T-helper 2 cell treated with Interferon-gamma antibody and Interleukin-4, amounts not matched to agents 5 μg/mL and 100 μg/mL, for 36 hours (primary cell): Measurements from ENCODE around the gene SPATS2.

ENCODE experiments used
- DNase-seq: peaks from one replicate; pipeline ENCODE4 v3.0.0; 2021; ENCODE audit warnings: low spot score
- H3K27ac Mint-ChIP-seq: one replicate; pipeline ENCODE4 v1.8.0; 2021; ENCODE audit warnings: mild to moderate bottlenecking, mixed read lengths
- H3K27me3 Mint-ChIP-seq: one replicate; pipeline ENCODE4 v1.8.0; 2021; ENCODE audit warnings: low read depth, mixed read lengths
- H3K36me3 Mint-ChIP-seq: one replicate; pipeline ENCODE4 v1.8.0; 2021; ENCODE audit warnings: low read depth, mixed read lengths
- H3K4me1 Mint-ChIP-seq: one replicate; pipeline ENCODE4 v1.8.0; 2021; ENCODE audit warnings: low read depth, mixed read lengths
- H3K4me3 Mint-ChIP-seq: one replicate; pipeline ENCODE4 v1.8.0; 2022; ENCODE audit warnings: mild to moderate bottlenecking, moderate library complexity, mixed read lengths
- H3K9me3 Mint-ChIP-seq: one replicate; pipeline ENCODE4 v1.8.0; 2021; ENCODE audit warnings: mixed read lengths

The SPATS2 gene

GRCh38 chr12:49541140-49541861 is 174.0 kb downstream of the SPATS2 start:
- DNase-seq: no peak
- peak overlapping the region; percentile 13 for H3K4me3 Mint-ChIP-seq
- peaks cover 22% of the 10 kb centered on the region for H3K4me1 Mint-ChIP-seq
- no peaks in the 10 kb centered on the region for H3K9me3 Mint-ChIP-seq
- no peak overlapping the region for H3K27ac Mint-ChIP-seq
- H3K36me3 Mint-ChIP-seq: no peaks in the 10 kb centered on the region
- peaks cover 55% of the 10 kb centered on the region for H3K27me3 Mint-ChIP-seq

DNA sequence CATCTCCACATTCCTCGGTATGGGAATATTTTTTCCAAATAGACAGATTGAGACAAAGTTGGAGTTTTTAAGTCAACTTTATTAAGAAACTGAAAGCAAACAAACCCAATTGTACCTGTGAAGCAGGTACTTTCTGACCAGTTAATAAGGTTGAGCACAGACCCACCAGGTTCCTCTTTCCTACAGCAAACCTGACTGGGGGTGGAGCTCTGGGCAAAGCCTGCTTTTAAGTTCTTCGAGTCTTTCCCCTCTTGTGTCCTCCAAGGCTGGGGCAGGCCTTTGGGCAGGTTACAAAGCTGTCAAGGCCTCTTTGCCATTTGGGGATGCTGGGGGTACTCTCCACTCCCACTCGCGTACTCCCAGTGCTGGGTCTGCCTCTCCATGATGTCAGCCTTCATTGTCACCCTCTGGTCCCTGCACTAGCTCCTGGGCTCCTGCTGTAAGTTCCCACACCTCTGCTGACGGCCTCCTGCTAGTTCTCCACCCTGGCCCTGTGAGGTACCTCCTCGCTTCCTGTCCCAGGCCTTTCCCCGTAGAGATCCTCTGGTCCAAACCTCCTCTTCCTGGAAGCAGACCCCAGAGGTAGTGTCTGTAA is 174.7 kb downstream of the SPATS2 start:
- Mint-ChIP-seq H3K4me1 (peaks cover 22% of the 10 kb centered on the region), H3K36me3 (no peaks in the 10 kb centered on the region), H3K27ac (no peak overlapping the region), H3K4me3 (no peak overlapping the region), H3K9me3 (no peaks in the 10 kb centered on the region), H3K27me3 (peaks cover 47% of the 10 kb centered on the region)
- DNase-seq: no peak

- peaks cover 20% of the 10 kb centered on the region for H3K4me1 Mint-ChIP-seq
- H3K4me3 Mint-ChIP-seq: no peak overlapping the region
- no peak for DNase-seq
- no peaks in the 10 kb centered on the region for H3K9me3 Mint-ChIP-seq
- H3K27ac Mint-ChIP-seq: no peak overlapping the region
- peaks cover 45% of the 10 kb centered on the region for H3K27me3 Mint-ChIP-seq
- H3K36me3 Mint-ChIP-seq: no peaks in the 10 kb centered on the region
These were observed 175.4 kb downstream of the SPATS2 start for GRCh38 chr12:49542592-49543160.

DNA sequence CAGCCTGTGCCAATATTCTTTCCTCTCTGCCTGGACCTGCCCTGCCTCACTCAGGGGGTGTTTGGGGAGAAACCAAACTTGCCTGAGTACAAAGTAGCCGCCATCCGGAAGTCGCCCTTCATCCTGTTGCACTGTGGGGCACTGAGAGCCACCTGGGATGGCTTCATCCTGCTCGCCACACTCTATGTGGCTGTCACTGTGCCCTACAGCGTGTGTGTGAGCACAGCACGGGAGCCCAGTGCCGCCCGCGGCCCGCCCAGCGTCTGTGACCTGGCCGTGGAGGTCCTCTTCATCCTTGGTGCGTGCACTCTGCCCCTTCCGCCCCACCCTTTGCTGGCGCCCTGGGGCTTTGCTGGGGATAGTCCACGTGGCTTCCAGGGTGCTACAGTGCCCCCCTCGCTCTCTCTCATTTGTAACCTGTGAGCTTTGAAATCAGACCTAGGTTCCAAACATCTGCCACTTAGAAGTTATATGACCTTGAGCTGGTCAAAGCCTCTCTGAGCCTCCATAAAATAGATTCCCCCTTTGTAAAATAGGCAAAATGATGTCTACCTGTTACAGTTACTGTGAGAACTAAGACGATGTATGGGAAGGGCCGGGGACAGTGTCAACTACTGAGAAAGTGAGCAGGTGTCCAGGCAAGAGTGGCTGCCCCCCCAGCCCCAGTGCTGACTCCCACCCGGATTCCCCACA is 176.1 kb downstream of the SPATS2 start:
- Mint-ChIP-seq H3K9me3 (no peaks in the 10 kb centered on the region), H3K27ac (no peak overlapping the region), H3K27me3 (peaks cover 46% of the 10 kb centered on the region), H3K36me3 (no peaks in the 10 kb centered on the region), H3K4me1 (peaks cover 22% of the 10 kb centered on the region), H3K4me3 (no peak overlapping the region)
- no peak for DNase-seq

- Mint-ChIP-seq H3K27ac (no peak overlapping the region), H3K4me1 (peaks cover 22% of the 10 kb centered on the region), H3K4me3 (no peak overlapping the region)
These were observed 176.9 kb downstream of the SPATS2 start for GRCh38 chr12:49543914-49544815.

DNA sequence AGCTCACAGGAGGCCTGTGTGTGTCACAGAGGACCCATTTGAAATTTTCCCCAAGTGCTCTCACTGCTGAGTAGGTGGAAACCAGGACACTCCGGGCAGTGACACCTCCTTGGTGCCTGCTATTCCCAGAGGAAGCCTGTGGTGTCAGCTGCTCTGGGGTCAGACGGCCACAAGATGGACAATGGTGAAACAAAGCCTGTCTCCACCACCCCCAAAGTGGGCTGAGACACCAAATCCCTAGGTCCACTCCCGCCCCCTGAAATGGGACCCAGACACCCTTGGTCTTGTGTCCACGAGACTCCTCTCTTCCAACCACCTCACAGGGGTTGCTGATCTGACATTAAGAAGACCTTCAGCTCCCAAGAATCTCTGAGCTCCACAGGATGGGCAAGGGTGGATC is 178.6 kb downstream of the SPATS2 start:
- Mint-ChIP-seq H3K36me3 (no peaks in the 10 kb centered on the region), H3K27ac (no peak overlapping the region), H3K27me3 (peaks cover 37% of the 10 kb centered on the region), H3K4me3 (no peak overlapping the region), H3K9me3 (no peaks in the 10 kb centered on the region), H3K4me1 (peaks cover 14% of the 10 kb centered on the region)
- DNase-seq: no peak

More at GRCh38 chr12:49543914-49544815, 176.9 kb downstream of the SPATS2 start:
- no peak for DNase-seq
- H3K36me3 Mint-ChIP-seq: no peaks in the 10 kb centered on the region
- peaks cover 51% of the 10 kb centered on the region for H3K27me3 Mint-ChIP-seq
- no peaks in the 10 kb centered on the region for H3K9me3 Mint-ChIP-seq

GRCh38 chr12:49546481-49546880 is 179.2 kb downstream of the SPATS2 start:
- H3K9me3 Mint-ChIP-seq: no peaks in the 10 kb centered on the region
- peaks cover 31% of the 10 kb centered on the region for H3K27me3 Mint-ChIP-seq

GRCh38 chr12:49547090-49547690 is 179.9 kb downstream of the SPATS2 start:
- no peak for DNase-seq
- no peak overlapping the region for H3K4me3 Mint-ChIP-seq
- peaks cover 10% of the 10 kb centered on the region for H3K4me1 Mint-ChIP-seq
- peaks cover 30% of the 10 kb centered on the region for H3K27me3 Mint-ChIP-seq
- no peaks in the 10 kb centered on the region for H3K9me3 Mint-ChIP-seq
- no peaks in the 10 kb centered on the region for H3K36me3 Mint-ChIP-seq
- no peak overlapping the region for H3K27ac Mint-ChIP-seq

More at GRCh38 chr12:49546481-49546880, 179.2 kb downstream of the SPATS2 start:
- Mint-ChIP-seq H3K4me1 (peaks cover 10% of the 10 kb centered on the region), H3K4me3 (no peak overlapping the region), H3K27ac (no peak overlapping the region), H3K36me3 (no peaks in the 10 kb centered on the region)
- DNase-seq: no peak

DNA sequence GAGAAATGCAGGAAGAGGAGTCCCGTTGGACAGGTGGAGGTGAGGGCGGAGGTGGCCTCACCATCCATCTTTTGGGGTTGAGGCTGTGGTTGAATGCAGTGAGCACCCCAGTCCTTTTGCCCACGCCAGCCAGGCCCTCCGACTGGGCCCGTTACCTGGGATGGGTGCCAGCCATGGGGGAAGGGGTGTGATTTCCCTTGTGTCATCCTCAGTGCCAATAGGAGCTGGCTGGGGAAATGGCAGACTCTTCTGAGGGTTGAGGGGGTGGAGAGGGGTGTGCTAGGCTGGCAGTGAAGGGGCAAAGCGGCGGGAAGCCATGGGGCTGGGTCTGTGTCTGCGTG is 181.2 kb downstream of the SPATS2 start:
- Mint-ChIP-seq H3K4me3 (peak overlapping the region; percentile 56), H3K9me3 (no peaks in the 10 kb centered on the region), H3K27ac (no peak overlapping the region), H3K4me1 (peaks cover 8% of the 10 kb centered on the region), H3K36me3 (no peaks in the 10 kb centered on the region), H3K27me3 (peaks cover 26% of the 10 kb centered on the region)
- no peak for DNase-seq

DNA sequence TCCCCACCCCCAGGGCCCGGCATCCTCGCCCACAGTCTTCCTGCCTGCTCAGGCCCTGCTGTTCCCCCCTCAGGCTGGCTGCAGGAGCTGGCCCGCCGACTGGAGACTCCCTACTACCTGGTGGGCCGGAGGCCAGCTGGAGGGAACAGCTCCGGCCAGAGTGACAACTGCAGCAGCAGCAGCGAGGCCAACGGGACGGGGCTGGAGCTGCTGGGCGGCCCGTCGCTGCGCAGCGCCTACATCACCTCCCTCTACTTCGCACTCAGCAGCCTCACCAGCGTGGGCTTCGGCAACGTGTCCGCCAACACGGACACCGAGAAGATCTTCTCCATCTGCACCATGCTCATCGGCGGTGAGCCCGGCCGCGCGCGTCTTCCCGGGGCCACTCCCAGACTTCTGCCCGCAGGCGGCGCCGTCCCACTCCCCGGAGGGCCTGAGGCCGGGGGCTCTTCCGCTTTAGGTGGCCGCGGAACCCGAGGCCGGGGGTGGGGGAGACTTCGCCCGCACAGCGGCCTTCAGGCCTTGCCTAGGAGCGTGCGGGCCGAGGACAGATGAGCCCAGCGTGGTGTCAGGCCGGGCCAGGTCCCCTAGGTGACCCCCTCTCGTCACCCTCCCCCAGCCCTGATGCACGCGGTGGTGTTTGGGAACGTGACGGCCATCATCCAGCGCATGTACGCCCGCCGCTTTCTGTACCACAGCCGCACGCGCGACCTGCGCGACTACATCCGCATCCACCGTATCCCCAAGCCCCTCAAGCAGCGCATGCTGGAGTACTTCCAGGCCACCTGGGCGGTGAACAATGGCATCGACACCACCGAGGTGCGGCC is 181.8 kb downstream of the SPATS2 start:
- DNase-seq: no peak
- Mint-ChIP-seq H3K9me3 (no peaks in the 10 kb centered on the region), H3K4me3 (peak overlapping the region; percentile 56), H3K27ac (peak overlapping the region; percentile 42), H3K27me3 (peaks cover 23% of the 10 kb centered on the region), H3K4me1 (peaks cover 11% of the 10 kb centered on the region), H3K36me3 (no peaks in the 10 kb centered on the region)

DNA sequence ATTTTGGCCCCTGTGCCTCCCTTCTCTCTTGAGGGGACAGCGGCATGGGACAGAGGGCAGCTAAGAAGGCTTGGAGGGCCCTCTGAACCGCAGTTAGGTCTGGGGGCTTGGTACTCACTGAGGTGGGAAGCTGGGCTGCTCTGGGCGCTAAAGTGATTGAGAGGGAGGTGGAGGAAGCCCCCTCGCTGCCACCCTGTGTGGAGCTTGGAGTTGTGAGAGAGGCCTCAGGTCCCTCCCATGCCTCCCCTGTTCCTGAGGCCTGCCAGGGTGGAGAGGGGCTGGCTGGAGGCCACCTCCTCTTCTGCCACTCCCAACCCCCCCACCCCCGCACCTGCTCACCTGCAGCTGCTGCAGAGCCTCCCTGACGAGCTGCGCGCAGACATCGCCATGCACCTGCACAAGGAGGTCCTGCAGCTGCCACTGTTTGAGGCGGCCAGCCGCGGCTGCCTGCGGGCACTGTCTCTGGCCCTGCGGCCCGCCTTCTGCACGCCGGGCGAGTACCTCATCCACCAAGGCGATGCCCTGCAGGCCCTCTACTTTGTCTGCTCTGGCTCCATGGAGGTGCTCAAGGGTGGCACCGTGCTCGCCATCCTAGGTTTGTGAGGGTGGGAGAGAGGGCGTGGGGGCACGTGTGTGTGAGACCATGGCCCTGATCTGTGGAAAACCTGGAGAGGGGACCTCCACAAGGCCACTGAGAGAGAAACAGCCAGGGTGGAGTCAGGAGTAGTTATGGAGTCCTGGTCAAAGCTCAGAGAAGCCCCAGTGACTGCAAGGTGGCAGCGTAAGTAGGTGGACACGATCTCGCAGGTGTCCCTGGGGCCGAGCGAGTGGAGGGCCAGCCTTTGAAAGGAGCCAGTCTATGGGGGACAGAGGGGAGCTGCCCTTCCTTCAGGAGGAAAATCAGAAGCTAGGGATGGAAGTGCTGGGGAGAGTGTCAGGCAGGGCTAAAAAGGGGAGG is 182.8 kb downstream of the SPATS2 start:
- H3K4me3 Mint-ChIP-seq: no peak overlapping the region
- peaks cover 7% of the 10 kb centered on the region for H3K4me1 Mint-ChIP-seq
- no peak overlapping the region for H3K27ac Mint-ChIP-seq
- DNase-seq: no peak
- no peaks in the 10 kb centered on the region for H3K9me3 Mint-ChIP-seq
- H3K36me3 Mint-ChIP-seq: no peaks in the 10 kb centered on the region
- H3K27me3 Mint-ChIP-seq: peaks cover 16% of the 10 kb centered on the region
